Hippocampal formation (tissue), 2 donors: ENCODE results near the gene MTF2.
A peak's percentile ranks its signal among the peaks of the same experiment; 100 is the strongest.
"Not testable (repeated sequence)": the region's sequence is repeated elsewhere in the genome, so short reads cannot be mapped to it uniquely, and the experiment has no call there.

Source experiments
- DNase-seq, 2 donors: peaks; one replicate each; lab custom pipeline; 2025; lab: John Stamatoyannopoulos, UW

MTF2 gene

GRCh38 chr1:93143136-93143535 is 64.1 kb downstream of the MTF2 start:
- no peak for DNase-seq

GRCh38 chr1:93143769-93144168 is 64.7 kb downstream of the MTF2 start:
- DNase-seq, result no peak

- DNase-seq, result no peak
Observed at GRCh38 chr1:93148001-93148400, 68.9 kb downstream of the MTF2 start.

- no peak for DNase-seq
Observed at GRCh38 chr1:93150729-93151128, 71.6 kb downstream of the MTF2 start.

DNA sequence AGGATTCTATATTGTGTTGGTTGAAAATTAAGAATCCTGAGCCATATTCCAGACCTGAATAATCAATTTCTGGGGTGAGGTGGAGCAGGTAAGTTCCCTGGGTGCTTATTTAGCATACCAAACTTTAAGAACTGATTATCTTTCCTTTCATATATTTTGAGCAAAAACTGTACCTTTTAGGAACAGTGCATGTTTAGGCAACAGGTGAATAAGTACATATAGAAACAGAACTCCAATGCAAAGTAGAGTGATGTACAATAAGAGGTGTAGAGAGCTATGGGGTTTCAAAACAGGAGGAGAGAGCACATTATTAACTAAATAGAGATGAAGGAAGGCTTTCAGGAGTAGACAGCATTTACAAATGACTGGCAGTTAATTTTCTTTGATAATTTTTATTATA is 72.4 kb downstream of the MTF2 start:
- DNase-seq, result no peak

GRCh38 chr1:93152835-93153234 is 73.8 kb downstream of the MTF2 start:
- no peak for DNase-seq

- no peak for DNase-seq
Observed at GRCh38 chr1:93154898-93155297, 75.8 kb downstream of the MTF2 start.

DNA sequence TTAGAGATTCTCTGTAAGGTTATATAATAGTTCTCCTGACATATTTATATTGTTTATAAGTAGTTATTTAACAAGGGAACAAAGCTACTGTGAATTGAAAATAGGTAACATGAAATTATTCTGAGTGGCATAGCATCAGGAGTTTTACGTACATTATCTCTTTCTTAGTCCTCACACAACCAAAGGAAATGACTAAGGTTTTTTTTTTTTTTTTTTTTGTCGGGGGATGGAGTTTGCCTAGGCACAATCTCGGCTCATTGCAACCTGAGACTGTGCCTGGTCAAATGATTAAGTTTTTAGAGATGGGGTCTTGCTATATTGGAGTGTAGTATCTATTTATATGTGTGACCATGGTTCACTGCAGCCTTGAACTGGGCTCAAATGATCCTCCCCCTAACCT is 76.3 kb downstream of the MTF2 start:
- DNase-seq, result no peak

- no peak for DNase-seq
Observed at GRCh38 chr1:93159337-93159736, 80.3 kb downstream of the MTF2 start.

GRCh38 chr1:93163314-93163713 is 84.2 kb downstream of the MTF2 start:
- not testable (repeated sequence) for DNase-seq

- DNase-seq, result no peak
Observed at GRCh38 chr1:93164816-93165215, 85.7 kb downstream of the MTF2 start.

- not testable (repeated sequence) for DNase-seq
Observed at GRCh38 chr1:93165895-93166294, 86.8 kb downstream of the MTF2 start.

GRCh38 chr1:93167006-93167405 is 87.9 kb downstream of the MTF2 start:
- no peak for DNase-seq

GRCh38 chr1:93170141-93170678 is 91.1 kb downstream of the MTF2 start:
- DNase-seq, result not testable (repeated sequence)

GRCh38 chr1:93171549-93172034 is 92.5 kb downstream of the MTF2 start:
- no peak for DNase-seq

- DNase-seq, result no peak
Observed at GRCh38 chr1:93172778-93173177, 93.7 kb downstream of the MTF2 start.

- DNase-seq, result not testable (repeated sequence)
Observed at GRCh38 chr1:93174638-93175037, 95.6 kb downstream of the MTF2 start.

- no peak for DNase-seq
Observed at GRCh38 chr1:93177991-93178390, 98.9 kb downstream of the MTF2 start.

DNA sequence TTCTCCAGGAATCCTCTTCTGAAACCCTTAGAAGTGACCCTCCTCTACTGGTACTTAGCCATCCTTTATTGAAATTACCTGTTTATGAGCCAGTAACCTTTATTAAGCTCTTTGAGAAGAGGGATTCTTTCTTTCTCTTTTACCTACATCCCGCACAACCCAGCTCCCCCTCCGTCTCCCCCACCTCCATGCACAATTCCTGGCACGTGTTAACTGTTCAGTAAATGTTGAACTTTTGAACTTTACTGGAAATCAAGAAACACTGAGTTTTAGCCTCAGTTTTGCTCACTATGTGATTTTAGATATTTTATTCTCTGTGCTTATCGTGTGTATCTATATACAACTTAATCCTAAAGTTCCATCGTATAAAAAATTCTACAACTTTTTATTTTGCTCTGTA is 99.3 kb downstream of the MTF2 start:
- DNase-seq, result no peak

DNA sequence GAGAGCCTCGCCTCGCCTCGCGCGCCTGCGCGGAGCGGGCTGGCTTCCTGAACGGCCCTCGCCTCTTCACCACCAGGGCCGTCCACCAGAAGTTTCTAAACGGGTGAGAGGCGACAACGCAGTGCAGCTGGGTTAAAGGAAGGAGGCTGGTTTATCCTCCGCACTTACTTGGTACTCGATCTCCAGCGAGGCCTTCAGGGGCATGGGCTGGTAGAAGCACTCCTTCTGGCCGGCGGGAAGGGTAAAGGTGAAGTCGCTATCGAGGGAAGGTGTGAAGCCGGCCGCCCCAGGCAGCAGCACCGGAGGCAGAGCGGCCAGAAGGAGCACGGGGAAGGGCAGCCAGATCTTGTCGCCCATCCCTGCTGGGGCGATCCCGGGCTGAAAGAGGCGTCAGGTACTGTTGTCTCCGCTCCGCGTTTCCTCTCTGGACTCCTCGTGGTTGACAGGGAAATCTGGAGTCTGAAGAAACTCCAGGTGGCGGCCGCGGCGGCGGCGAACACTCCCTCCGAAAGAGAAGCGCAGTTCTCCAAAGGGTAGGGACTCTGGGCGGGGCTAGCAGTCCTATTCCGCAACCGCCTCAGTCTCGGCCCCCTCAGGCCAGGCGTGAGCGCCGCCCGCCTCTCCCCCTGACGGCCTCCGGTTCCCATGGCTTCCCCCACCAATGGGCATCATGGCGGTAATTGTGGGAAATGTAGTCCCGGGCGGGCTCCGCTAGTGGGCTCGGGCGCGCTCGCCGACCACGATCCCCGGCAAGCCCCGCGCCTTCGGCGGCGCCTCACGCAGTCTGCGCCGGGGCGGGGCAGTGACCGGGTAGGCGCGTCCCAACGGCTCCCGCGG is 101.0 kb downstream of the MTF2 start, which contains the start of gene TMED5:
TMED5 (minus strand) TSS at position 528 of the 837 bp plus-strand sequence; CDS start at position 357, 171 bp downstream.
- DNase-seq, result peak; percentile 98

DNA sequence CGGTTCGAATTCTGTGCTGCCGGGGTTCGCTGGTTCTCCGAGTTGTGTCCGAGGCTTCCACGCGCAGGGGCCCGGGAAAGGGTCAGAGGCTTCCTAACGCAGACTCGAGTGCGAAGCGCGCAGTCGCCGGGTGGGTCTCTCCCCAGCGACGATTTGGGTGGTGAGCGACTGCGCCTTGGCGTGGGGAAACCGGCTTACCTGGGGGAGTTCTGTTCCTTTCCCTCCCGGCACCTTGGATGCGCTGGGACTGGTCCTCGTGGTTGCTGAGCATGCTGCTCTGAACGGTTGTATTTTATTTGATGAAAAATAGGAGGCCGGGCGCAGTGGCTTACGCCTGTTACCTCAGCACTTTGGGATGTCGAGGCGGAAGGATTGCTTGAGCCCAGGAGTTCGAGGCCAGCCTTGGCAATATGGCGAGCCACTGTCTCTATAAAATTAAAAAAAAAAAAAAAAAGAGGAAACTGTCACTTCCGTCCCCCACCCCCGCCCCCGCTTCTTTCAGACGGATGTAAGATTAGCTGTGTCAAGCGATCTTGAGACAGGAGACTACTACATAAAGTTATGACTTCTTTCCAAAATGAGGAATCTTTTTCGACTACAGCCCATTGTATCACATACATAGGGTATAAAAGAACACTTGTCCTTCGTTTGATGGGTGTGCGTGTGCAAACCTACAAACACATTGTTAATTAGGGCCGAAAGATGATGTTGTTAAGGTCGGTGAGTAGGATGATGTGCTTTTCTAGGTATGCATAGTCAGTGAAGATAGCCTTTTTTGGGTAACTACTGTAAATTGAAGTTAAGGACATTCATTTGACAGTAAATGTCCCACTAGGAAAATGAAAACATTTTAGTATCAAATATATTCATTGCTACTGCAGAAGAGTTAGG is 101.9 kb downstream of the MTF2 start, which contains the start of gene CCDC18:
CCDC18 (plus strand) TSS at position 2 of the 891 bp plus-strand sequence. CDS start 2,638 bp downstream, outside the sequence.
- no peak for DNase-seq

DNA sequence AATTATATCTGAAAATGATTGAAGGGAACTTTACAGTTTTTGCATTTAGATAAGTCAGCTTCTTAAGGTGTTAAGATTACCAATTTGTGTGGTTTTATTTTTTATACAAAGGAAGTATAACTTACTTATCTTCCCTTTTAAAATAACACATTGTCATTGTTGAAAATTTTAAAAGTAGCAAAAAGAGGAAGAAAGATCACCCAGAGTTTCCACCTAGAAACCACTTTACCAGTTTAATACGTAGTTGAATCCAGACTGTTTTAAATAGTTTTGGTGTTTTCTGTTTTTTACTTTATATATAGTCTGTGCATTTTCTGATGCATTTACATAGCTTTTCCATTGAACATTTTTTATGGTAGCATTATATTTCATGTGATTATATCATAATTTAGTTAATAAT is 107.6 kb downstream of the MTF2 start:
- DNase-seq, result no peak
